ENCODE data around the gene OPCML. TPM values are rescaled to one million over a fixed set of nuclear protein-coding genes. Genes with fewer than 3 reads are reported as not detected.

Gene OPCML
- total and polyA plus RNA-seq, 2 of the 13 experiments (the other 11 are each of a cell fraction or from before 2014, with no cell fraction given): not detected

DNA sequence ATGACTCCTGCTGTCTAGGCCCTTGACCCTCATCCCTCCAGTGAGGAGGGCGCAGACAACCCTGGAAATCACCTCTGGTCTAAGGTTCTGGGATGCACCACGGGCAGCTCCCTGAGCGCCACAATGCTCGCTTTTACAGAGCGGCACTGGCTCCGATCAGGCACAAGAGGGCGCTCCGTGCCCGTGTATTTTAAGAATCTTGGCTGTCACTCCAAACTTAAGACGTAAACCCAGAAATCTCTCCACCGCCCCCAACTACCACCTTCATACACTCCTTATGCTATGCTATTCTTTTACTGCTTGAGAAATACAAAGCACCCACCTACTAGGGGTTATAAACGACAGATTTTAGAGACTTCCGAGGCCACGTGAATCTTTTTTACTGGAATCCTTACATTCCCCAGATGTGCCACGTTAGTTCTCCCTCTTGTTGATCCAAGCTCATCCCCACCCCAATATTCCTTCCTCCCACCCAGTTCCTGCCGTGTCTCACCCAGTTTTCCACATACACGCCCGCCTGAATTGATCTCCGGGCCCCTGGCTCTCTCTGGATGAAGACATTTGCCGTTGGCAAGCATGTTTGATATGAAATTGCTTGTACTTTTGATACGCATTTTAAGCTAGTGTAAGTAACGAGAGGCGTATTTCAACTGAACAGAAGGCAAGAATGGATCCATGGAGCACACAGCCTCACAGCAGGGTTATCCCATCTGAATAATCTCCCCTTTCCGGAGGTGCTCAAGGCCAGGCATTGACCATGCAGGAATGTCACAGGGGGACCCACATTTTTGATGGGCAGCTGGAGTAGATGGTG, 453.5 kb downstream of the OPCML start:
- H3K9ac ChIP-seq (ENCODE audit: insufficient read depth, low read depth, low read length): no peak overlapping the region
- no peak overlapping the region for H3K27ac ChIP-seq (ENCODE audit: extremely low read length, insufficient read depth, low read length)
- no peak overlapping the region for H2AFZ ChIP-seq (ENCODE audit: low read length)
- FAIRE-seq (no peak), DNase-seq (ENCODE audit: low spot score) (peak; percentile 5), ATAC-seq (peak; percentile 58)
- no TSS peak for BruUV-seq (replicated peaks)
- H3K79me2 ChIP-seq (ENCODE audit: insufficient read depth, low read length): no peaks in the 10 kb centered on the region
- no peak overlapping the region for H3K4me3 ChIP-seq (replicated peaks in 1 of 3; ENCODE audit: insufficient read depth in 1 of 3, low read depth in 2 of 3, low read length in 3 of 3)
- H3K4me1 ChIP-seq (ENCODE audit: insufficient read depth, low read length): no peaks in the 10 kb centered on the region
- POLR2A ChIA-PET: no interaction called here
- no peak overlapping the region for H3K4me2 ChIP-seq (ENCODE audit: low read depth, low read length)
- peaks cover 0 to 17% of the 10 kb centered on the region in 2 experiments; a peak in 3 of 5 replicates for H3K27me3 ChIP-seq (ENCODE audit: control insufficient read depth in 1 of 2, insufficient read depth in 2 of 2, low read length in 2 of 2)
- intact Hi-C loops (cut with micrococcal nuclease; ENCODE audit: unreplicated experiment) (loop anchor here (1.0 to 2.0 kb wide), 2 partner anchors 84 to 757 kb away; no protein-coding TSS in a partner anchor), in situ Hi-C loops (cut with HindIII; ENCODE audit: extremely low pct_ligation_motif_present, low pct_unique_long_range_greater_than_20kb) (loop anchor here (10.0 kb wide), 1 partner anchor 756 kb away; no protein-coding TSS in a partner anchor)
- H3K36me3 ChIP-seq (replicated peaks in 1 of 2; ENCODE audit: control insufficient read depth in 1 of 2, insufficient read depth in 2 of 2, low read length in 2 of 2): no peaks in the 10 kb centered on the region
- H4K20me1 ChIP-seq (ENCODE audit: insufficient read depth, low read length): no peaks in the 10 kb centered on the region
- TF ChIP-seq, protein P1, sequence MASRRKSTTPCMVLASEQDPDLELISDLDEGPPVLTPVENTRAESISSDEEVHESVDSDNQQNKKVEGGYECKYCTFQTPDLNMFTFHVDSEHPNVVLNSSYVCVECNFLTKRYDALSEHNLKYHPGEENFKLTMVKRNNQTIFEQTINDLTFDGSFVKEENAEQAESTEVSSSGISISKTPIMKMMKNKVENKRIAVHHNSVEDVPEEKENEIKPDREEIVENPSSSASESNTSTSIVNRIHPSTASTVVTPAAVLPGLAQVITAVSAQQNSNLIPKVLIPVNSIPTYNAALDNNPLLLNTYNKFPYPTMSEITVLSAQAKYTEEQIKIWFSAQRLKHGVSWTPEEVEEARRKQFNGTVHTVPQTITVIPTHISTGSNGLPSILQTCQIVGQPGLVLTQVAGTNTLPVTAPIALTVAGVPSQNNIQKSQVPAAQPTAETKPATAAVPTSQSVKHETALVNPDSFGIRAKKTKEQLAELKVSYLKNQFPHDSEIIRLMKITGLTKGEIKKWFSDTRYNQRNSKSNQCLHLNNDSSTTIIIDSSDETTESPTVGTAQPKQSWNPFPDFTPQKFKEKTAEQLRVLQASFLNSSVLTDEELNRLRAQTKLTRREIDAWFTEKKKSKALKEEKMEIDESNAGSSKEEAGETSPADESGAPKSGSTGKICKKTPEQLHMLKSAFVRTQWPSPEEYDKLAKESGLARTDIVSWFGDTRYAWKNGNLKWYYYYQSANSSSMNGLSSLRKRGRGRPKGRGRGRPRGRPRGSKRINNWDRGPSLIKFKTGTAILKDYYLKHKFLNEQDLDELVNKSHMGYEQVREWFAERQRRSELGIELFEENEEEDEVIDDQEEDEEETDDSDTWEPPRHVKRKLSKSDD (CRISPR knock-in tag; IDR thresholded peaks at IDR 0.05; ENCODE audit: low read depth): no peak
- TF ChIP-seq, protein P2, sequence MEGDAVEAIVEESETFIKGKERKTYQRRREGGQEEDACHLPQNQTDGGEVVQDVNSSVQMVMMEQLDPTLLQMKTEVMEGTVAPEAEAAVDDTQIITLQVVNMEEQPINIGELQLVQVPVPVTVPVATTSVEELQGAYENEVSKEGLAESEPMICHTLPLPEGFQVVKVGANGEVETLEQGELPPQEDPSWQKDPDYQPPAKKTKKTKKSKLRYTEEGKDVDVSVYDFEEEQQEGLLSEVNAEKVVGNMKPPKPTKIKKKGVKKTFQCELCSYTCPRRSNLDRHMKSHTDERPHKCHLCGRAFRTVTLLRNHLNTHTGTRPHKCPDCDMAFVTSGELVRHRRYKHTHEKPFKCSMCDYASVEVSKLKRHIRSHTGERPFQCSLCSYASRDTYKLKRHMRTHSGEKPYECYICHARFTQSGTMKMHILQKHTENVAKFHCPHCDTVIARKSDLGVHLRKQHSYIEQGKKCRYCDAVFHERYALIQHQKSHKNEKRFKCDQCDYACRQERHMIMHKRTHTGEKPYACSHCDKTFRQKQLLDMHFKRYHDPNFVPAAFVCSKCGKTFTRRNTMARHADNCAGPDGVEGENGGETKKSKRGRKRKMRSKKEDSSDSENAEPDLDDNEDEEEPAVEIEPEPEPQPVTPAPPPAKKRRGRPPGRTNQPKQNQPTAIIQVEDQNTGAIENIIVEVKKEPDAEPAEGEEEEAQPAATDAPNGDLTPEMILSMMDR (CRISPR knock-in tag; IDR thresholded peaks at IDR 0.05): peak; percentile 80
- no peak for TF ChIP-seq SYNCRIP (IDR thresholded peaks at IDR 0.05; ENCODE audit: insufficient read depth, low read depth, low read length)
- TF ChIP-seq TOE1 (CRISPR knock-in tag; IDR thresholded peaks at IDR 0.05): no peak
- peak; percentile 71 for TF ChIP-seq STAG1 (CRISPR knock-in tag; IDR thresholded peaks at IDR 0.05)
- TF ChIP-seq SMC3 (IDR thresholded peaks at IDR 0.05; ENCODE audit: low read length): peak; percentile 33
- H3K9me3 ChIP-seq (ENCODE audit: low read length): no peaks in the 10 kb centered on the region
- WGBS (ENCODE audit: low lambda C conversion rate): 16% methylated on average over 18 of the region's 24 CpGs
- CTCF ChIA-PET (ENCODE audit: low intra/inter-chr PET ratio, low total read pairs): interaction anchor here (1.1 to 1.9 kb wide), 3 partner anchors 85 to 756 kb away, joined by 3 to 13 read pairs (median 6); no protein-coding TSS in a partner anchor

Measured in HepG2 (cell line).